HepG2 (cell line): ENCODE data around the gene PIP5KL1. TPM values are rescaled to one million over a fixed set of nuclear protein-coding genes. Genes with fewer than 3 reads are reported as not detected.
A peak's percentile ranks its signal among the peaks of the same experiment; 100 is the strongest.

ENCODE experiments used
- AFF4 ChIP-seq: sonication (generic); formaldehyde crosslinking; IDR thresholded peaks from 2 replicates; pipeline ENCODE4 v1.4.0; 2020; ENCODE audit warnings: missing genetic modification reagents
- CEBPB ChIP-seq: IDR thresholded peaks from 2 replicates; pipeline ENCODE4 v1.6.1; 2011; ENCODE audit warnings: low read depth, low read length, improper control_type of control experiment, borderline replicate concordance
- E2F2 ChIP-seq: sonication (generic); formaldehyde crosslinking; IDR thresholded peaks from 2 replicates; pipeline ENCODE4 v1.4.0; 2020; ENCODE audit warnings: missing genetic modification reagents, borderline replicate concordance
- KLF6 ChIP-seq: IDR thresholded peaks from 2 replicates; pipeline ENCODE4 v1.8.0; 2016; ENCODE audit warnings: missing biosample characterization, missing genetic modification reagents
- MBD4 ChIP-seq: IDR thresholded peaks from 2 replicates; pipeline ENCODE4 v1.6.1; 2012; ENCODE audit warnings: low read length, inconsistent platforms, borderline replicate concordance
- MYPOP ChIP-seq: sonication (generic); formaldehyde crosslinking; IDR thresholded peaks from 2 replicates; pipeline ENCODE4 v1.8.1; 2023; ENCODE audit warnings: mild to moderate bottlenecking, moderate library complexity, missing genetic modification reagents
- SKIL ChIP-seq: sonication (generic); formaldehyde crosslinking; IDR thresholded peaks from 2 replicates; pipeline ENCODE4 v1.8.0; 2022; ENCODE audit warnings: missing genetic modification reagents, mild to moderate bottlenecking, moderate library complexity, borderline replicate concordance
- THAP9 ChIP-seq: sonication (generic); formaldehyde crosslinking; IDR thresholded peaks from 2 replicates; pipeline ENCODE4; 2020; ENCODE audit warnings: missing genetic modification reagents, mild to moderate bottlenecking, borderline replicate concordance
- U2AF1 ChIP-seq: fragments of 200-400 bp; formaldehyde crosslinking; optimal IDR thresholded peaks from 2 replicates; pipeline ENCODE3; 2017; ENCODE audit warnings: mild to moderate bottlenecking, low read depth, low read length
- ZBTB3 ChIP-seq: sonication (generic); formaldehyde crosslinking; IDR thresholded peaks from 2 replicates; pipeline ENCODE4 v1.4.0; 2020; ENCODE audit warnings: low read depth, mild to moderate bottlenecking, moderate library complexity, missing genetic modification reagents, borderline replicate concordance
- ZEB1 ChIP-seq: IDR thresholded peaks from 2 replicates; pipeline ENCODE4 v1.6.1; 2012; ENCODE audit warnings: mild to moderate bottlenecking, low read depth, inconsistent platforms; ENCODE audit not compliant: insufficient replicate concordance
- ZNF124 ChIP-seq: sonication (generic); formaldehyde crosslinking; IDR thresholded peaks from 2 replicates; pipeline ENCODE4 v1.4.0; 2020; ENCODE audit warnings: missing genetic modification reagents
- ZNF333 ChIP-seq: sonication (generic); formaldehyde crosslinking; IDR thresholded peaks from 2 replicates; pipeline ENCODE4 v1.4.0; 2020; ENCODE audit warnings: mild to moderate bottlenecking, missing genetic modification reagents, borderline replicate concordance
- ZNF788 ChIP-seq: sonication (generic); formaldehyde crosslinking; IDR thresholded peaks from 2 replicates; pipeline ENCODE4 v1.5.0; 2020; ENCODE audit warnings: mild to moderate bottlenecking, missing genetic modification reagents, borderline replicate concordance
- polyA plus RNA-seq, 8 experiments: library from polyadenylated mRNA; depleted of rRNA in 3 of 8; stranded (reverse) in 7 of 8; unstranded in 1 of 8; fragments of >200 nt; fragmentation: Illumina TruSeq in 4 of 8; extraction: Trizol in 4 of 8; gene quantifications; 2 replicates each; pipeline versions ENCODE4 v1.2.1 to v1.2.3, GENCODE V29; 2011 to 2016; ENCODE audit warnings: low read depth in 4 of 8, missing spikeins in 1 of 8, mixed read lengths in 1 of 8; ENCODE audit not compliant: insufficient read depth in 1 of 8
- total RNA-seq, 5 experiments: library from RNA; depleted of rRNA; stranded (reverse); fragments of >200 nt; fragmentation: Illumina TruSeq; extraction: Trizol; gene quantifications; 2 replicates each; pipeline ENCODE4 v1.2.3, GENCODE V29; 2016; ENCODE audit warnings: low read depth in 1 of 5

PIP5KL1 gene
- total and polyA plus RNA-seq, 2 of the 13 experiments (the other 11 are each of a cell fraction or from before 2014, with no cell fraction given), result 0.20 to 0.49 TPM

- TF ChIP-seq THAP9 (CRISPR knock-in tag) (0 out of 2 replicates have a peak, but pooled peaks have one; percentile 35), ZNF788 (CRISPR knock-in tag) (no peak), AFF4 (no peak), E2F2 (CRISPR knock-in tag) (no peak), KLF6 (no peak), ZBTB3 (no peak), ZNF333 (CRISPR knock-in tag) (no peak), SKIL (no peak), CEBPB (no peak), MBD4 (no peak), ZEB1 (peak; percentile 32), U2AF1 (no peak), ZNF124 (CRISPR knock-in tag) (no peak), MYPOP (CRISPR knock-in tag) (0 out of 2 replicates have a peak, but pooled peaks have one; percentile 8)
These were observed 34.0 kb downstream of the PIP5KL1 start (continued) for GRCh38 chr9:127896395-127897192.
